ENCODE data around the gene KLHDC8B.

The KLHDC8B gene

DNA sequence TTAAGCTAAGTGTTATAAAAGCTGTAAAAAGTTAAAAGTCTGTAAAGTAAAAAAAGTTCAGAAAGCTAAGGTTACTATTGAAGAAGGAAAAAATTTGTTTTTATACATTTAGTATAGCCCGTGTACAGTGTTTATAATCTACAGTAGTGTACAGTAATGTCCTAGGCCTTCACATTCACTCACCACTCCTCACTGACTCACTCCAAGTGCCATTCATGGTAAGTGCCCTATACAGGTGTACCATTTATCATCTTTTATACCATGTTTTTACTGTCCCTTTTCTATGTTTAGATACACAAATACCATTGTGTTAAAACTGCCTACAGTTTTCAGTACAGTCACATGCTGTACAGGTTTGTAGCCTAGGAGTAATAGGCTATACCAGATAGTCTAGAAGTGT lies 14.1 kb upstream of the KLHDC8B start:
- H3K4me3 ChIP-seq (ENCODE audit: low read depth, low read length), result no peak overlapping the region
- TF ChIP-seq, protein P1, sequence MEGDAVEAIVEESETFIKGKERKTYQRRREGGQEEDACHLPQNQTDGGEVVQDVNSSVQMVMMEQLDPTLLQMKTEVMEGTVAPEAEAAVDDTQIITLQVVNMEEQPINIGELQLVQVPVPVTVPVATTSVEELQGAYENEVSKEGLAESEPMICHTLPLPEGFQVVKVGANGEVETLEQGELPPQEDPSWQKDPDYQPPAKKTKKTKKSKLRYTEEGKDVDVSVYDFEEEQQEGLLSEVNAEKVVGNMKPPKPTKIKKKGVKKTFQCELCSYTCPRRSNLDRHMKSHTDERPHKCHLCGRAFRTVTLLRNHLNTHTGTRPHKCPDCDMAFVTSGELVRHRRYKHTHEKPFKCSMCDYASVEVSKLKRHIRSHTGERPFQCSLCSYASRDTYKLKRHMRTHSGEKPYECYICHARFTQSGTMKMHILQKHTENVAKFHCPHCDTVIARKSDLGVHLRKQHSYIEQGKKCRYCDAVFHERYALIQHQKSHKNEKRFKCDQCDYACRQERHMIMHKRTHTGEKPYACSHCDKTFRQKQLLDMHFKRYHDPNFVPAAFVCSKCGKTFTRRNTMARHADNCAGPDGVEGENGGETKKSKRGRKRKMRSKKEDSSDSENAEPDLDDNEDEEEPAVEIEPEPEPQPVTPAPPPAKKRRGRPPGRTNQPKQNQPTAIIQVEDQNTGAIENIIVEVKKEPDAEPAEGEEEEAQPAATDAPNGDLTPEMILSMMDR (IDR thresholded peaks at IDR 0.05; ENCODE audit: insufficient read depth, low read depth, low read length, missing control alignments), result no peak
- no peak for DNase-seq (ENCODE audit: low read depth)

DNA sequence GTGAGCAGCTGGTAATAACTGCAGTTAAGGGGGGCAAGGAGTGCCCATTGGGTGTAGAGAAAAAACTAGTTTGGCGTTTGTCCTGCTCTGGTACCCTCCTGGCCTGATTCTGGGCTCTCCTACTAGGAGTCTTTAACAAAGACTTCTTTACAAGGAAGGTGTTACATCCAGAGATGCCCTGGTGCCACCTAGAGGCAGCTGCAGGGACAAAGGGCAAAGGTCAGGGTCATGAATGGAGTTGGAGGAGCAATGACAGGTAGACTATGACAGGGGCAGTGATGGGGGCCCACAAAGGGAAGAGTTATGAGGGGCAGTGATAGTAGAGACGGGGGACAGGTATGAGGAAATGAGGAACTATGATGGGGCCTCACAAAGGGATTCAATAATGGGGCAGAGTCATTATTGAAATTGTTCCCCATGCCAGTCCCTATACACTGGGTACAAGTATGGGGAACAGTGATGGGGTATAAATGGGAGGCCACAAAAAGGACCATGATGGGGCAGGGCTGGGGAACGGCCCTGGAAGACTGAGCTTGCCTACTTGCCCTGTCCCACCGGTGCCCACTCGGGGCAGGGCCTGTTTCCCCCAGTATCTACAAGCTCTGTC lies 13.2 kb upstream of the KLHDC8B start:
- peak; percentile 57 for DNase-seq (ENCODE audit: low read depth)
- TF ChIP-seq, protein P1 (IDR thresholded peaks at IDR 0.05; ENCODE audit: insufficient read depth, low read depth, low read length, missing control alignments), result peak; percentile 60
- no peak overlapping the region for H3K4me3 ChIP-seq (ENCODE audit: low read depth, low read length)

DNA sequence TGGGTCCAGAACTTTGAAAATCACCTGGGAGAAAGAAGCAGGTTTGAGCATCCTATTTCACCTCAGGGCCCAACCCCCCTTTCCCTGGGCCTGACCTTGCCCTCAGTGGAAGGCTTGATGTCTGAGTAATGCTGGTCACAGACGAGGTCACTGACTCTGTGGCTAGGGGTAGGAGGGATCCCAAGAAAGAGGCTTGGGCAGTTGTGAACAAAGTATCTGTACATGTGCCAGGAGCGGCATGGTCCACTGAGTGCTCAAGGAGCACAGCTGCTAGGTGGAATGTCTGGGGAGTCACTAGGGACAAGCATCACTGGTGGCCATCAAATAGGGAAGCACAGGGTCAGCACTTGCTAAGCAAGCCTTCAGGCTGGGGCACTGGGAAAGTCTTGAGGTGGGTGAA lies 12.6 kb upstream of the KLHDC8B start:
- no peak overlapping the region for H3K4me3 ChIP-seq (ENCODE audit: low read depth, low read length)
- TF ChIP-seq, protein P1 (IDR thresholded peaks at IDR 0.05; ENCODE audit: insufficient read depth, low read depth, low read length, missing control alignments), result no peak
- DNase-seq (ENCODE audit: low read depth), result no peak

DNA sequence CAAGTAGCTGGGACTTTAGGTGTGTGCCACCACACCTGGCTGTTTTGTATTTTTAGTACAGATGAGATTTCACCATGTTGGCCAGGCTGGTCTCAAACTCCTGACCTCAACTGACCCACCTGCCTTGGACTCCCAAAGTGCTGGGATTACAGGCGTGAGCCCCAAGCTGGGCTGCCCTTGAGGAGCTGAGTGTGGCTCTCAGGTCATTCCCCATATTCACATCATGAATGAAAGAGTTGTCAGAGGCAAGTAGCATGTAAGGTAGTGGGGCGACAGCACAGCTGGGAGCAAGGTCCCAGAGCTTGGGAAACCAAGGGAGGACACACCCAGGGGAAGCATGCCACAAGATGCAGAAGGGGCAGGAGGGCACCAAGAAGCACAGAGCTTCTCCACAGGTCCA lies 10.2 kb upstream of the KLHDC8B start:
- TF ChIP-seq, protein P1 (IDR thresholded peaks at IDR 0.05; ENCODE audit: insufficient read depth, low read depth, low read length, missing control alignments), result no peak
- H3K4me3 ChIP-seq (ENCODE audit: low read depth, low read length), result no peak overlapping the region
- DNase-seq (ENCODE audit: low read depth), result no peak

DNA sequence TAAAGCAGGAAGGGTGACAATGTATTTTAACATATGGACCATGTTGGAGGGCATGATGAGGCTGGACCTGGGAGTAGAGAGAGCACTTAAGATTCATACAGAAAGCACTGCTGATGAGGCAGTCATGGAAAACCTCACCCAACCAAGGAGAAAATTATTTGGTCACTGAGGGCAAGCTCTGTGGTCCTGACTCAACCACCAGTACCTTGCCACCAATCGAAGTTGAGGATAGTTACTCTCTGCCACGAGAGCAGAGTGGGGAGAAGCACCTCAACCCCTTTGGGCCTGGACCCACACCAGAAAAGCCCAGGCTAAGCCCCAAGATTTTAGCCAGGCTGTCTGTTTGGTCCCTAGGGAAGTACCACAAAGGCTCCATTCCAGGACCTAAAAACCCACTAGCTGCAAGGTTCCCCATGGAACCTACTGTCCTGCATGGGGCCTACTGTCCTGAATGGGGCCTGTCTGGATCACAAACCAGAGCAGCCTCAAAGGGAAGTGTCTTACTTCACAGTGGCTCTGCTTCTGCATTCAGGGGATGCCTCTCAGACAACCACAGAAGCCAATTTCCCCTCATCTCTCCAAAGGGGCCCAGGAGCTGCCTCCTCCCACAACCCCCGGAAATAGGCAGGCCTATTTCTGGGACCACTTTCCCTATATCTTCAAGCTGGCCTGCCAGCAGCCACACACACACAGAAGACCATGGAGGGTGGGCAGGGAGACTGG lies 9.4 kb upstream of the KLHDC8B start:
- no peak for DNase-seq (ENCODE audit: low read depth)
- H3K4me3 ChIP-seq (ENCODE audit: low read depth, low read length), result no peak overlapping the region
- TF ChIP-seq, protein P1 (IDR thresholded peaks at IDR 0.05; ENCODE audit: insufficient read depth, low read depth, low read length, missing control alignments), result no peak

DNA sequence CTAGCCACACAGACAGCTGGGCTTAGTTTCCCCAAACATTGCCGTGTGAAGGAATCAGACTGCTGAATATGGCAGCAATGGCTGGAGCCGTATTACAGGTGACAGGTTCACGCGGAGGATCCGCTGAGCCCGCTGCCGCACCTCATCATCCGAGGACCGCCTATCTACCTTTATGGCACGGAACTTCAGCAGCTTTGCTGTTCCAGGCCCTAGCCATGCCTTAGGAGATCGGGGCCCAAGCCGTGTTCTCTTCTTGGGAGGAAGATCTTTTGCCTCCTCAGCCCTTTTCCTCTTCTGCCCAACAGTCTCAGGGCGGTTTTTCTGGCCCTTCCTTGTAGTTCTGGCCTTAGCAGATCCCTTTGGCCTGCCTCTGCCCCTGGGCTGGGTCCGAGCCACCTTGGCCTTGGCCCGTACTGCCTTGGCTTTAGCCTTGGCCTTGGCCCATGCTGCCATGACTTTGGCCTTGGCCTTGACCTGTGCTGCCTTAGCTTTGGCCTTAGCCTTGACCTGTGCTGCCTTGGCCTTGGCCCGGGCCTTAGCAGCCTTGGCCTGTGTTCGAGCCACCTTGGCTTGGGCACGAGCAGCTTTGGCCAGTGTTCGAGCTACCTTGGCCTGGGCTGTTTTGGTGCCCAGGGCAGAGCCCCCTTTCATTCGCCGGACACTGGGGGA lies 8.5 kb upstream of the KLHDC8B start:
- no peak overlapping the region for H3K4me3 ChIP-seq (ENCODE audit: low read depth, low read length)
- DNase-seq (ENCODE audit: low read depth), result no peak
- TF ChIP-seq, protein P1 (IDR thresholded peaks at IDR 0.05; ENCODE audit: insufficient read depth, low read depth, low read length, missing control alignments), result no peak
